ENCODE data around the gene FAM50A.

GRCh38 chrX:154435171-154435733 is 8.7 kb upstream of the FAM50A start:
- no peak for TF ChIP-seq CTCF (conservative IDR thresholded peaks at IDR 0.05)
- TF ChIP-seq ZFX (IDR thresholded peaks at IDR 0.05) = no peak
